Measurements from ENCODE around the gene GABRR3. TPM values are rescaled to one million over a fixed set of nuclear protein-coding genes. Genes with fewer than 3 reads are reported as not detected.

GABRR3 gene
- polyA plus RNA-seq, 1 donor: not detected

GRCh38 chr3:97957617-97958311, 77.4 kb downstream of the GABRR3 start:
- DNase-seq (ENCODE audit: low read depth): no peak

GRCh38 chr3:97956051-97956450, 79.1 kb downstream of the GABRR3 start:
- DNase-seq (ENCODE audit: low read depth): no peak

GRCh38 chr3:97954228-97954827, 80.8 kb downstream of the GABRR3 start:
- DNase-seq (ENCODE audit: low read depth): no peak

- no peak for DNase-seq (ENCODE audit: low read depth)
Measured at GRCh38 chr3:97952872-97953271, 82.2 kb downstream of the GABRR3 start.

GRCh38 chr3:97952280-97952679, 82.8 kb downstream of the GABRR3 start:
- no peak for DNase-seq (ENCODE audit: low read depth)

GRCh38 chr3:97950360-97950759, 84.8 kb downstream of the GABRR3 start:
- DNase-seq (ENCODE audit: low read depth): no peak

GRCh38 chr3:97949743-97950142, 85.4 kb downstream of the GABRR3 start:
- no peak for DNase-seq (ENCODE audit: low read depth)

- no peak for DNase-seq (ENCODE audit: low read depth)
Measured at GRCh38 chr3:97949110-97949485, 86.0 kb downstream of the GABRR3 start.

GRCh38 chr3:97948351-97949109, 86.6 kb downstream of the GABRR3 start:
- no peak for DNase-seq (ENCODE audit: low read depth)

GRCh38 chr3:97942801-97943546, 92.1 kb downstream of the GABRR3 start:
- no peak for DNase-seq (ENCODE audit: low read depth)

GRCh38 chr3:97940034-97940433, 95.1 kb downstream of the GABRR3 start:
- DNase-seq (ENCODE audit: low read depth): no peak

- DNase-seq (ENCODE audit: low read depth): no peak
Measured at GRCh38 chr3:97939401-97939800, 95.7 kb downstream of the GABRR3 start.

GRCh38 chr3:97938444-97938843, 96.7 kb downstream of the GABRR3 start:
- no peak for DNase-seq (ENCODE audit: low read depth)

GRCh38 chr3:97937205-97937604, 97.9 kb downstream of the GABRR3 start:
- DNase-seq (ENCODE audit: low read depth): no peak

- DNase-seq (ENCODE audit: low read depth): no peak
Measured at GRCh38 chr3:97935842-97936241, 99.3 kb downstream of the GABRR3 start.

Other genes starting within 250 kb of the GABRR3 start
- gene CRYBG3, start 213.3 kb downstream of the GABRR3 start, polyA plus RNA-seq (ENCODE audit: insufficient read length): 23.3 TPM
- gene RIOX2, start 62.9 kb downstream of the GABRR3 start, polyA plus RNA-seq (ENCODE audit: insufficient read length): 38.2 TPM
- not detected for gene OR5AC2, start 51.9 kb upstream of the GABRR3 start, polyA plus RNA-seq (ENCODE audit: insufficient read length)
- gene OR5H1, start 95.4 kb upstream of the GABRR3 start, polyA plus RNA-seq (ENCODE audit: insufficient read length): 0.03 TPM
- gene OR5H14, start 112.2 kb upstream of the GABRR3 start, polyA plus RNA-seq (ENCODE audit: insufficient read length): not detected
- gene OR5H15, start 131.4 kb upstream of the GABRR3 start, polyA plus RNA-seq (ENCODE audit: insufficient read length): not detected
- not detected for gene OR5H6, start 228.9 kb upstream of the GABRR3 start, polyA plus RNA-seq (ENCODE audit: insufficient read length)
- gene OR5H2, start 247.2 kb upstream of the GABRR3 start, polyA plus RNA-seq (ENCODE audit: insufficient read length): not detected

Measured in forelimb muscle (tissue), 1 donor.